BJ (cell line): ENCODE measurements around the gene LIM2. TPM values are rescaled to one million over a fixed set of nuclear protein-coding genes. Genes with fewer than 3 reads are reported as not detected.

Experiments used
- CTCF ChIA-PET: fragments of 350-600 bp; formaldehyde crosslinking; extraction: SDS; loops from one replicate; lab custom pipeline; 2021; ENCODE audit warnings: antibody characterized with exemption, inconsistent platforms; lab: Yijun Ruan, JAX
- POLR2A ChIA-PET: fragments of 300-600 bp; sonication (Branson Sonifier 250); formaldehyde crosslinking; extraction: SDS; loops from one replicate; lab custom pipeline; 2021; ENCODE audit warnings: antibody characterized with exemption; lab: Charles Lee
- DNase-seq: peaks from one replicate; pipeline ENCODE4 v3.0.0-alpha.2; 2011; ENCODE audit warnings: low read depth
- H3K27me3 ChIP-seq: 2 replicates; pipeline ENCODE4 v1.6.0; 2011; ENCODE audit warnings: low read length; ENCODE audit not compliant: control insufficient read depth, insufficient read depth
- H3K36me3 ChIP-seq: 2 replicates; pipeline ENCODE4 v1.5.1; 2011; ENCODE audit warnings: low read length; ENCODE audit not compliant: control insufficient read depth, insufficient read depth
- H3K4me3 ChIP-seq: 2 replicates; pipeline ENCODE4 v1.5.1; 2011; ENCODE audit warnings: low read depth, mild to moderate bottlenecking, control low read depth, low read length
- CTCF ChIP-seq: IDR thresholded peaks from 2 replicates; pipeline ENCODE4 v1.5.1; 2011; ENCODE audit warnings: low read depth, mild to moderate bottlenecking, control low read depth, inconsistent platforms, low read length, moderate library complexity; ENCODE audit not compliant: insufficient read depth
- polyA plus RNA-seq: library from polyadenylated mRNA; depleted of rRNA; stranded (reverse); fragments of >200 nt; gene quantifications from 2 replicates; pipeline ENCODE4 v1.2.3, GENCODE V29; 2011

LIM2 gene
- polyA plus RNA-seq, 1 experiment, result not detected

GRCh38 chr19:51372649-51373504 is 14.9 kb downstream of the LIM2 start, which contains the start of gene NKG7:
TSS of gene NKG7 (minus strand) at chr19:51372654. CDS start at chr19:51372535, 119 bp downstream.
- ChIA-PET CTCF (no interaction called here), POLR2A (no interaction called here)
- H3K4me3 ChIP-seq, result no peak within 1 kb of the TSS
- DNase-seq, result no peak
- peaks cover 2% of the 10 kb centered on the region; the same call in 1 of the 2 replicates for H3K27me3 ChIP-seq
- no peaks in the 10 kb centered on the region for H3K36me3 ChIP-seq
- no peak for TF ChIP-seq CTCF

GRCh38 chr19:51372021-51372648 is 15.6 kb downstream of the LIM2 start:
- POLR2A ChIA-PET, result no interaction called here
- no peak for DNase-seq
- peaks cover 2% of the 10 kb centered on the region; the same call in 1 of the 2 replicates for H3K27me3 ChIP-seq
- no peak for TF ChIP-seq CTCF
- CTCF ChIA-PET, result interaction anchor here (1.3 kb wide), 1 partner anchor 49 kb away, joined by 3 read pairs; no protein-coding TSS in a partner anchor
- H3K36me3 ChIP-seq, result no peaks in the 10 kb centered on the region
- no peak overlapping the region for H3K4me3 ChIP-seq

GRCh38 chr19:51371186-51371690 is 16.5 kb downstream of the LIM2 start:
- no peaks in the 10 kb centered on the region for H3K36me3 ChIP-seq
- ChIA-PET CTCF (interaction anchor here (1.3 kb wide), 1 partner anchor 50 kb away, joined by 3 read pairs; no protein-coding TSS in a partner anchor), POLR2A (no interaction called here)
- TF ChIP-seq CTCF, result no peak
- H3K27me3 ChIP-seq, result peaks cover 2% of the 10 kb centered on the region; the same call in 1 of the 2 replicates
- H3K4me3 ChIP-seq, result no peak overlapping the region
- no peak for DNase-seq

- Histone ChIP-seq H3K4me3 (no peak overlapping the region), H3K36me3 (no peaks in the 10 kb centered on the region), H3K27me3 (peaks cover 2% of the 10 kb centered on the region; the same call in 1 of the 2 replicates)
- no peak for TF ChIP-seq CTCF
- no peak for DNase-seq
- ChIA-PET CTCF (interaction anchor here (0.8 kb wide), 1 partner anchor 9 kb away, joined by 3 read pairs; no protein-coding TSS in a partner anchor), POLR2A (no interaction called here)
Measured at GRCh38 chr19:51370230-51370629, 17.5 kb downstream of the LIM2 start.
